H9 (cell line): ENCODE data around the gene PEX14. TPM values are rescaled to one million over a fixed set of nuclear protein-coding genes. Genes with fewer than 3 reads are reported as not detected.

Experiments
- DNase-seq: peaks from one replicate; pipeline ENCODE4 v3.0.0-alpha.2; 2017
- H2AFZ ChIP-seq: one replicate; pipeline ENCODE4 v1.6.1; 2013; ENCODE audit warnings: mild to moderate bottlenecking, low read length, control low read depth, moderate library complexity
- H2AK5ac ChIP-seq: 2 replicates; pipeline ENCODE4 v1.6.1; 2013; ENCODE audit warnings: low read length, control low read depth, mixed read lengths; ENCODE audit not compliant: insufficient read length
- H2BK120ac ChIP-seq: one replicate; pipeline ENCODE4 v1.6.1; 2013; ENCODE audit warnings: low read depth, mild to moderate bottlenecking, low read length, control low read depth, inconsistent platforms; ENCODE audit not compliant: poor library complexity, severe bottlenecking
- H2BK12ac ChIP-seq: 2 replicates; pipeline ENCODE4 v1.6.1; 2013; ENCODE audit warnings: low read length, control low read depth, mixed read lengths, low read depth; ENCODE audit not compliant: insufficient read length
- H2BK15ac ChIP-seq: 2 replicates; pipeline ENCODE4 v1.6.1; 2013; ENCODE audit warnings: low read depth, low read length, control low read depth
- H2BK20ac ChIP-seq: one replicate; pipeline ENCODE4 v1.6.1; 2013; ENCODE audit warnings: low read depth, mild to moderate bottlenecking, low read length, control low read depth, inconsistent platforms; ENCODE audit not compliant: poor library complexity, severe bottlenecking
- H2BK5ac ChIP-seq: 2 replicates; pipeline ENCODE4 v1.6.1; 2013; ENCODE audit warnings: low read length, control low read depth, mixed read lengths; ENCODE audit not compliant: insufficient read length
- H3K14ac ChIP-seq: 2 replicates; pipeline ENCODE4 v1.6.1; 2013; ENCODE audit warnings: low read length, control low read depth; ENCODE audit not compliant: insufficient read depth
- H3K18ac ChIP-seq: 2 replicates; pipeline ENCODE4 v1.6.1; 2013; ENCODE audit warnings: low read depth, mild to moderate bottlenecking, mixed read lengths, low read length, control low read depth; ENCODE audit not compliant: insufficient read length
- H3K23ac ChIP-seq: 2 replicates; pipeline ENCODE4 v1.6.1; 2013; ENCODE audit warnings: low read length, control low read depth, mixed read lengths, low read depth; ENCODE audit not compliant: insufficient read length
- H3K23me2 ChIP-seq: 2 replicates; pipeline ENCODE4 v1.6.1; 2013; ENCODE audit warnings: low read depth, mild to moderate bottlenecking, mixed read lengths, low read length, control low read depth; ENCODE audit not compliant: insufficient read length, poor library complexity, severe bottlenecking
- H3K27ac ChIP-seq: 2 replicates; pipeline ENCODE4 v1.5.1; 2013; ENCODE audit warnings: low read length, control low read depth, mixed read lengths, low read depth; ENCODE audit not compliant: insufficient read length
- H3K27me3 ChIP-seq: 2 replicates; pipeline ENCODE4 v1.6.1; 2013; ENCODE audit warnings: low read length, control low read depth, inconsistent platforms; ENCODE audit not compliant: insufficient read depth
- H3K4ac ChIP-seq: 2 replicates; pipeline ENCODE4 v1.6.1; 2013; ENCODE audit warnings: low read depth, mild to moderate bottlenecking, control low read depth, inconsistent platforms, low read length, moderate library complexity
- H3K4me1 ChIP-seq: 2 replicates; pipeline ENCODE4 v1.6.1; 2013; ENCODE audit warnings: low read length, control low read depth, inconsistent platforms; ENCODE audit not compliant: insufficient read depth
- H3K4me2 ChIP-seq: 2 replicates; pipeline ENCODE4 v1.6.1; 2013; ENCODE audit warnings: low read length, control low read depth, mixed read lengths; ENCODE audit not compliant: insufficient read length, insufficient read depth
- H3K56ac ChIP-seq: 2 replicates; pipeline ENCODE4 v1.6.1; 2013; ENCODE audit warnings: low read depth, mild to moderate bottlenecking, mixed read lengths, low read length, control low read depth; ENCODE audit not compliant: insufficient read length
- H3K79me1 ChIP-seq: 2 replicates; pipeline ENCODE4 v1.6.1; 2013; ENCODE audit warnings: low read depth, mild to moderate bottlenecking, moderate library complexity, low read length, control low read depth, inconsistent platforms; ENCODE audit not compliant: insufficient read depth, poor library complexity, severe bottlenecking
- H3K79me2 ChIP-seq: 2 replicates; pipeline ENCODE4 v1.6.1; 2013; ENCODE audit warnings: low read length, control low read depth, inconsistent platforms; ENCODE audit not compliant: insufficient read depth
- H3K9ac ChIP-seq: 2 replicates; pipeline ENCODE4 v1.6.1; 2013; ENCODE audit warnings: low read length, control low read depth, mixed read lengths; ENCODE audit not compliant: insufficient read length; ENCODE audit errors: extremely low read depth
- H3K9me3 ChIP-seq: one replicate; pipeline ENCODE4 v1.6.1; 2013; ENCODE audit warnings: low read depth, low read length, inconsistent platforms; ENCODE audit not compliant: control insufficient read depth
- H3T11ph ChIP-seq: one replicate; pipeline ENCODE4 v1.6.1; 2013; ENCODE audit warnings: mild to moderate bottlenecking, low read length, control low read depth, inconsistent platforms
- H4K20me1 ChIP-seq: one replicate; pipeline ENCODE4 v1.6.1; 2013; ENCODE audit not compliant: control insufficient read depth, insufficient read length, insufficient read depth
- H4K5ac ChIP-seq: 2 replicates; pipeline ENCODE4 v1.6.1; 2013; ENCODE audit warnings: low read depth, mild to moderate bottlenecking, mixed read lengths, low read length, control low read depth; ENCODE audit not compliant: insufficient read length
- H4K8ac ChIP-seq: replicated peaks from 2 replicates; pipeline ENCODE4 v1.6.1; 2013; ENCODE audit warnings: low read length, control low read depth, mixed read lengths, low read depth; ENCODE audit not compliant: insufficient read length
- H4K91ac ChIP-seq: 2 replicates; pipeline ENCODE4 v1.6.1; 2013; ENCODE audit warnings: low read depth, mild to moderate bottlenecking, moderate library complexity, mixed read lengths, low read length, control low read depth; ENCODE audit not compliant: insufficient read length
- H3K27ac Mint-ChIP-seq, 3 experiments: 2 replicates in 2 of 3; 3 replicates in 1 of 3; pipeline ENCODE4 v1.8.0; 2020 to 2021; ENCODE audit warnings: mixed read lengths in 3 of 3, mild to moderate bottlenecking in 1 of 3, moderate library complexity in 1 of 3
- H3K27me3 Mint-ChIP-seq: 2 replicates; pipeline ENCODE4 v1.8.0; 2021; ENCODE audit warnings: low read depth, mild to moderate bottlenecking, moderate library complexity, mixed read lengths
- H3K36me3 Mint-ChIP-seq, 3 experiments: 2 replicates in 2 of 3; 3 replicates in 1 of 3; pipeline ENCODE4 v1.8.0; 2020 to 2021; ENCODE audit warnings: low read depth in 3 of 3, mixed read lengths in 3 of 3; ENCODE audit not compliant: insufficient read depth in 1 of 3
- H3K4me1 Mint-ChIP-seq, 2 experiments: 2 replicates each; pipeline ENCODE4 v1.8.0; 2020; ENCODE audit warnings: mixed read lengths in 2 of 2
- H3K4me3 Mint-ChIP-seq, 2 experiments: 2 replicates in 1 of 2; 3 replicates in 1 of 2; pipeline ENCODE4 v1.8.0; 2020 to 2021; ENCODE audit warnings: mild to moderate bottlenecking in 2 of 2, mixed read lengths in 2 of 2, moderate library complexity in 1 of 2
- H3K9me3 Mint-ChIP-seq, 2 experiments: 2 replicates in 1 of 2; 3 replicates in 1 of 2; pipeline ENCODE4 v1.8.0; 2020; ENCODE audit warnings: mild to moderate bottlenecking in 2 of 2, mixed read lengths in 2 of 2, moderate library complexity in 1 of 2
- WGBS: extraction: QIAGEN DNeasy Blood & Tissue Kit; methylation state at CpG from one replicate; pipeline ENCODE4 v1.1.7; 2013; ENCODE audit warnings: missing lambda C conversion rate, low lambda C conversion rate, mixed read lengths; ENCODE audit not compliant: insufficient read length; ENCODE audit errors: extremely low coverage; 5-methylcytosine and 5-hydroxymethylcytosine counted together
- total RNA-seq: library from RNA; stranded (reverse); gene quantifications from 2 replicates; pipeline ENCODE4 v1.2.1, GENCODE V29; 2021
- TF ChIP-seq, protein P1 (sequence below): fragments of 200-600 bp; sonication (generic); conservative IDR thresholded peaks from 3 replicates; pipeline ENCODE4 v1.8.0; 2021; ENCODE audit warnings: antibody characterized with exemption, mild to moderate bottlenecking

The PEX14 gene
- total RNA-seq, 1 experiment from 2014 or later, result 23.9 TPM

DNA sequence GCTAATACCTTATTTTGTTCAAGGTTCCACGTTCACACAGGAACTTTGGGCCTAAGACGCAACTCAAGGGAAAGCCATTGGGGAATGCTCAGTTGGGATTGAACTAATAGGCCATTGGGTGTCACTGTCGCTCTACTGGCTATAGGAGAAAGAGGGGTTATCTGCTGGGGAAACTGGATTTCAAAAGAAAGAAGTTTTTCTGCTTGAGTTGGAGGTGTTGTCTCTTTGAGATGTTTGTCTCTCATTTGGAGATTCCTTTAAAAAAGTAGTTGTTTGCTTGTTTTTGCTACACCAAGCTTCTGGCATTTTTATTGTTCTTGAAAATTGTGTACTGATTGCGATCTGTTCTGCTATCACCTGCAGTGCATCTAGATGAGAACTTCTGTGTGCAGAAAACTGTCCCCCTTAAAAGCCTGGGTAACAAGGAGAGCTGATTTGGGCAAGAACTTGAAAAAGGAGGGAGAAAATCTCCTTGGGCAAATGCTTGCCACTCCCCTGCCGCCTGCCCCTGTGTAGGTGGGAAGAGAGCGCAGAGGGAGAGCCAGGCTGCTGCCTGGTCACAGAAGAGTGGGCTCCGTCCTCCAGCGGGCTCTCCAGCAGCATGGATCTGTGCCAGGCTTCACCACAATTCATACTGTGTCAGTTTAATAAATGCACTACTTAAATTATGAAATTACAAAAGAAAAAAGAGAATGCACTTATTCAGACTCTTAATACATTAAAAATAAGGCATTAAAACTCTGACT, 39.9 kb downstream of the PEX14 start:
- Mint-ChIP-seq H3K9me3 (no peaks in the 10 kb centered on the region), H3K36me3 (peaks cover 0 to 1% (median 1%) of the 10 kb centered on the region in 3 experiments; a peak in 3 of 7 replicates), H3K27me3 (no peaks in the 10 kb centered on the region), H3K27ac (peak overlapping the region in 1 of 3 experiments; percentile 33; a peak in 2 of 7 replicates), H3K4me1 (peaks cover 49 to 64% of the 10 kb centered on the region in 2 experiments), H3K4me3 (no peak overlapping the region)
- Histone ChIP-seq H3K79me1 (peaks cover 7% of the 10 kb centered on the region), H3K4me1 (peaks cover 13% of the 10 kb centered on the region; the same call in 1 of the 2 replicates), H3K56ac (no peak overlapping the region), H4K8ac (no peak overlapping the region), H3T11ph (no peak overlapping the region), H3K9me3 (no peaks in the 10 kb centered on the region), H2BK15ac (peak overlapping the region; percentile 53; the same call in 1 of the 2 replicates), H3K9ac (no peak overlapping the region), H2BK5ac (no peak overlapping the region), H3K23ac (no peak overlapping the region), H2AFZ (no peak overlapping the region), H3K14ac (no peak overlapping the region), H3K4me2 (no peak overlapping the region), H2AK5ac (no peak overlapping the region), H4K91ac (no peak overlapping the region), H3K27me3 (no peaks in the 10 kb centered on the region), H3K23me2 (no peaks in the 10 kb centered on the region), H2BK120ac (no peak overlapping the region), H4K20me1 (no peaks in the 10 kb centered on the region), H3K4ac (no peak overlapping the region), H3K79me2 (peaks cover 7% of the 10 kb centered on the region; the same call in 1 of the 2 replicates), H3K18ac (no peak overlapping the region), H4K5ac (no peak overlapping the region), H2BK12ac (no peak overlapping the region), H2BK20ac (no peak overlapping the region), H3K27ac (no peak overlapping the region)
- TF ChIP-seq, protein P1, sequence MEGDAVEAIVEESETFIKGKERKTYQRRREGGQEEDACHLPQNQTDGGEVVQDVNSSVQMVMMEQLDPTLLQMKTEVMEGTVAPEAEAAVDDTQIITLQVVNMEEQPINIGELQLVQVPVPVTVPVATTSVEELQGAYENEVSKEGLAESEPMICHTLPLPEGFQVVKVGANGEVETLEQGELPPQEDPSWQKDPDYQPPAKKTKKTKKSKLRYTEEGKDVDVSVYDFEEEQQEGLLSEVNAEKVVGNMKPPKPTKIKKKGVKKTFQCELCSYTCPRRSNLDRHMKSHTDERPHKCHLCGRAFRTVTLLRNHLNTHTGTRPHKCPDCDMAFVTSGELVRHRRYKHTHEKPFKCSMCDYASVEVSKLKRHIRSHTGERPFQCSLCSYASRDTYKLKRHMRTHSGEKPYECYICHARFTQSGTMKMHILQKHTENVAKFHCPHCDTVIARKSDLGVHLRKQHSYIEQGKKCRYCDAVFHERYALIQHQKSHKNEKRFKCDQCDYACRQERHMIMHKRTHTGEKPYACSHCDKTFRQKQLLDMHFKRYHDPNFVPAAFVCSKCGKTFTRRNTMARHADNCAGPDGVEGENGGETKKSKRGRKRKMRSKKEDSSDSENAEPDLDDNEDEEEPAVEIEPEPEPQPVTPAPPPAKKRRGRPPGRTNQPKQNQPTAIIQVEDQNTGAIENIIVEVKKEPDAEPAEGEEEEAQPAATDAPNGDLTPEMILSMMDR, result peak; percentile 80
- DNase-seq, result no peak
- WGBS, result no CpG with 5 or more reads among the region's 8 CpGs
